ENCODE measurements around the gene RPRD2.

DNA sequence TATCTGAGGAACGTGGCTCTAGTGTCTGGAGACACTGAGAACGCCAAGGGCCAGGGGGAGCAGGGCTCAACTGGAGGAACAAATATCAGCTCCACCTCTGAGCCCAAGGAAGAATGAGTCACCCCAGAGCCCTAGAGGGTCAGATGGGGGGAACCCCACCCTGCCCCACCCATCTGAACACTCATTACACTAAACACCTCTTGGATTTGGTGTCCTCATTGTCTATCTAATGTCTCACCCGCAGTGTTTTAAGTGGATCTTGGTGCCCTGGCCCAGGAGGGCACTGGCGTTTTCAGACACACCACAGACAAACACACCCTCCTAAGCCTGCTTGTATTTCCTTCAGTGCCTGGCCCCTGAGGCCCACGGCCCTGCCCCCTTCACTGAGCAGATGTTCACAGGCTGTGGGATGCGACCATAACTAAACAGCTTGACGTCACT is 149.4 kb downstream of the RPRD2 start:
- TF ChIP-seq POLR2A (IDR thresholded peaks at IDR 0.05; ENCODE audit: low read length) (no peak), GATA1 (IDR thresholded peaks at IDR 0.05; ENCODE audit: low read depth, low read length) (no peak)
